ENCODE results near the gene LAMB4. TPM values are rescaled to one million over a fixed set of nuclear protein-coding genes. Genes with fewer than 3 reads are reported as not detected.

Gene LAMB4
- total and polyA plus RNA-seq, 2 donors (not counting 1 experiment from before 2014, with no cell fraction given): not detected

- intact Hi-C loops (cut with micrococcal nuclease): no loop called here
- Histone ChIP-seq H3K36me3 (replicated peaks in 1 of 2; ENCODE audit: control extremely low read depth in 1 of 2, control insufficient read depth in 1 of 2, extremely low read depth in 1 of 2, insufficient read depth in 2 of 2, low read length in 1 of 2) (no peaks in the 10 kb centered on the region), H3K4me3 (ENCODE audit: control extremely low read depth in 1 of 5, extremely low read depth in 1 of 5, insufficient read depth in 1 of 5, low read depth in 2 of 5, low read length in 4 of 5) (no peak overlapping the region), H3K79me2 (ENCODE audit: control insufficient read depth, insufficient read depth, low read length) (no peaks in the 10 kb centered on the region), H3K27ac (ENCODE audit: low read length in 2 of 2) (no peak overlapping the region), H4K20me1 (ENCODE audit: control insufficient read depth, insufficient read depth, low read length, poor library complexity, severe bottlenecking) (no peaks in the 10 kb centered on the region), H3K4me1 (ENCODE audit: control insufficient read depth in 2 of 2, insufficient read depth in 2 of 2, low read length in 2 of 2) (no peaks in the 10 kb centered on the region), H3K9me3 (ENCODE audit: control extremely low read depth in 1 of 3, control insufficient read depth in 2 of 3, insufficient read depth in 1 of 3, low read length in 2 of 3) (no peaks in the 10 kb centered on the region), H3K27me3 (replicated peaks in 1 of 4; ENCODE audit: control extremely low read depth in 1 of 4, control insufficient read depth in 3 of 4, insufficient read depth in 4 of 4, low read length in 3 of 4) (peaks cover 0 to 6% (median 2%) of the 10 kb centered on the region in 4 experiments), H3K9ac (ENCODE audit: low read length) (no peak overlapping the region), H2AFZ (ENCODE audit: insufficient read depth, low read depth, low read length, poor library complexity, severe bottlenecking) (no peak overlapping the region), H3K4me2 (replicated peaks; ENCODE audit: low read depth, low read length, poor library complexity, severe bottlenecking) (no peak overlapping the region)
- no peak overlapping the region for H3K4me3 Mint-ChIP-seq
- 29% methylated on average over 1 of the region's 2 CpGs for WGBS (ENCODE audit: insufficient coverage)
- H3K27me3 Mint-ChIP-seq: peaks cover 20% of the 10 kb centered on the region
- DNase-seq (no peak), ATAC-seq (ENCODE audit: low read depth) (no peak)
- no peaks in the 10 kb centered on the region for H3K9me3 Mint-ChIP-seq (ENCODE audit: insufficient read depth)
- TF ChIP-seq EZH2 (IDR thresholded peaks at IDR 0.05; ENCODE audit: borderline replicate concordance, insufficient read depth, low read depth, low read length, poor library complexity, severe bottlenecking) (no peak), CTCF (IDR thresholded peaks at IDR 0.05) (no peak)
- H3K4me1 Mint-ChIP-seq: no peaks in the 10 kb centered on the region
- H3K27ac Mint-ChIP-seq: no peak overlapping the region
- CTCF ChIA-PET: no interaction called here
- POLR2A ChIA-PET: no interaction called here
These were observed 115.9 kb downstream of the LAMB4 start for GRCh38 chr7:108014215-108014614.

GRCh38 chr7:108012499-108013430 lies 117.4 kb downstream of the LAMB4 start:
- no peaks in the 10 kb centered on the region for H4K20me1 ChIP-seq (ENCODE audit: control insufficient read depth, insufficient read depth, low read length, poor library complexity, severe bottlenecking)
- H3K9me3 Mint-ChIP-seq (ENCODE audit: insufficient read depth): no peaks in the 10 kb centered on the region
- no peak overlapping the region for H2AFZ ChIP-seq (ENCODE audit: insufficient read depth, low read depth, low read length, poor library complexity, severe bottlenecking)
- ChIA-PET POLR2A (no interaction called here), CTCF (no interaction called here)
- intact Hi-C loops (cut with micrococcal nuclease): no loop called here
- no peaks in the 10 kb centered on the region for H3K4me1 ChIP-seq (ENCODE audit: control insufficient read depth in 2 of 2, insufficient read depth in 2 of 2, low read length in 2 of 2)
- TF ChIP-seq CTCF (IDR thresholded peaks at IDR 0.05) (no peak), EZH2 (IDR thresholded peaks at IDR 0.05; ENCODE audit: borderline replicate concordance, insufficient read depth, low read depth, low read length, poor library complexity, severe bottlenecking) (no peak)
- DNase-seq: no peak
- no peak overlapping the region for H3K27ac ChIP-seq (ENCODE audit: low read length in 2 of 2)
- no peak overlapping the region for H3K4me2 ChIP-seq (replicated peaks; ENCODE audit: low read depth, low read length, poor library complexity, severe bottlenecking)
- 100% methylated on average over 2 of the region's 8 CpGs for WGBS (ENCODE audit: insufficient coverage)
- H3K27ac Mint-ChIP-seq: no peak overlapping the region
- H3K4me1 Mint-ChIP-seq: no peaks in the 10 kb centered on the region
- H3K27me3 ChIP-seq (replicated peaks in 1 of 4; ENCODE audit: control extremely low read depth in 1 of 4, control insufficient read depth in 3 of 4, insufficient read depth in 4 of 4, low read length in 3 of 4): peaks cover 0 to 6% (median 2%) of the 10 kb centered on the region in 4 experiments
- H3K36me3 ChIP-seq (replicated peaks in 1 of 2; ENCODE audit: control extremely low read depth in 1 of 2, control insufficient read depth in 1 of 2, extremely low read depth in 1 of 2, insufficient read depth in 2 of 2, low read length in 1 of 2): no peaks in the 10 kb centered on the region
- H3K4me3 Mint-ChIP-seq: no peak overlapping the region
- ATAC-seq (ENCODE audit: low read depth): no peak
- no peak overlapping the region for H3K9ac ChIP-seq (ENCODE audit: low read length)
- H3K27me3 Mint-ChIP-seq: peaks cover 20% of the 10 kb centered on the region
- no peaks in the 10 kb centered on the region for H3K79me2 ChIP-seq (ENCODE audit: control insufficient read depth, insufficient read depth, low read length)
- H3K4me3 ChIP-seq (ENCODE audit: control extremely low read depth in 1 of 5, extremely low read depth in 1 of 5, insufficient read depth in 1 of 5, low read depth in 2 of 5, low read length in 4 of 5): no peak overlapping the region
- no peaks in the 10 kb centered on the region for H3K9me3 ChIP-seq (ENCODE audit: control extremely low read depth in 1 of 3, control insufficient read depth in 2 of 3, insufficient read depth in 1 of 3, low read length in 2 of 3)
